Loucy (cell line): Measurements from ENCODE around the gene GLRX2.
"Not testable (repeated sequence)": the region's sequence is repeated elsewhere in the genome, so short reads cannot be mapped to it uniquely, and the experiment has no call there.

Experiments
- H2AFZ ChIP-seq: fragments of 200-600 bp; sonication (generic); 2 replicates; pipeline ENCODE4 v1.6.0; 2016; ENCODE audit warnings: antibody characterized with exemption, mild to moderate bottlenecking, low read length, moderate library complexity
- H3F3A ChIP-seq: fragments of 200-600 bp; 2 replicates; pipeline ENCODE4 v1.6.0; 2016; ENCODE audit warnings: antibody characterized with exemption, low read depth, mild to moderate bottlenecking
- H3K27me3 ChIP-seq: fragments of 200-600 bp; sonication (generic); 2 replicates; pipeline ENCODE4 v1.6.1; 2014; ENCODE audit warnings: low read length, mild to moderate bottlenecking; ENCODE audit not compliant: insufficient read depth, poor library complexity, severe bottlenecking
- H3K36me3 ChIP-seq: fragments of 200-600 bp; sonication (generic); 2 replicates; pipeline ENCODE4 v1.6.1; 2016; ENCODE audit warnings: low read length; ENCODE audit not compliant: insufficient read depth
- H3K4me1 ChIP-seq: fragments of 200-600 bp; sonication (generic); 2 replicates; pipeline ENCODE4 v1.5.1; 2014; ENCODE audit warnings: low read length, mild to moderate bottlenecking; ENCODE audit not compliant: insufficient read depth, poor library complexity, severe bottlenecking
- H3K4me2 ChIP-seq: fragments of 200-600 bp; sonication (generic); 2 replicates; pipeline ENCODE4 v1.6.0; 2014; ENCODE audit warnings: antibody characterized with exemption, low read length, low read depth, mild to moderate bottlenecking; ENCODE audit not compliant: poor library complexity, severe bottlenecking
- H3K4me3 ChIP-seq: fragments of 200-600 bp; sonication (generic); 2 replicates; pipeline ENCODE4 v1.5.1; 2014; ENCODE audit warnings: low read length, mild to moderate bottlenecking, mixed read lengths; ENCODE audit not compliant: poor library complexity, severe bottlenecking
- H3K79me2 ChIP-seq: fragments of 200-600 bp; sonication (generic); 2 replicates; pipeline ENCODE4 v1.6.1; 2014; ENCODE audit warnings: low read length; ENCODE audit not compliant: insufficient read depth
- H3K9ac ChIP-seq: fragments of 200-600 bp; sonication (generic); 2 replicates; pipeline ENCODE4 v1.6.0; 2014; ENCODE audit warnings: mild to moderate bottlenecking, low read depth, low read length, moderate library complexity; ENCODE audit not compliant: poor library complexity, severe bottlenecking
- H3K9me2 ChIP-seq: fragments of 200-600 bp; sonication (generic); replicated peaks from 2 replicates; pipeline ENCODE4 v1.6.1; 2016; ENCODE audit warnings: low read depth, low read length, mixed read lengths
- H3K9me3 ChIP-seq: fragments of 200-600 bp; sonication (generic); 2 replicates; pipeline ENCODE4 v1.6.1; 2014; ENCODE audit warnings: mild to moderate bottlenecking, antibody characterized with exemption, low read length, low read depth; ENCODE audit not compliant: insufficient read depth
- H4K20me1 ChIP-seq: fragments of 200-600 bp; sonication (generic); 2 replicates; pipeline ENCODE4 v1.6.0; 2014; ENCODE audit warnings: antibody characterized with exemption, low read length, mild to moderate bottlenecking; ENCODE audit not compliant: insufficient read depth, poor library complexity, severe bottlenecking
- CTCF ChIP-seq: fragments of 200-600 bp; sonication (generic); conservative IDR thresholded peaks from 2 replicates; pipeline ENCODE4 v1.5.1; 2014; ENCODE audit warnings: mild to moderate bottlenecking, antibody characterized with exemption, low read length
- EZH2phosphoT487 ChIP-seq: fragments of 200-600 bp; IDR thresholded peaks from 2 replicates; pipeline ENCODE4 v1.6.1; 2018; ENCODE audit warnings: antibody characterized with exemption, mild to moderate bottlenecking, moderate library complexity, borderline replicate concordance

Gene GLRX2

GRCh38 chr1:193118803-193119730 lies 13.9 kb upstream of the GLRX2 start:
- Histone ChIP-seq H3K4me2 (peak overlapping the region; percentile 53), H3K4me1 (peaks cover 23% of the 10 kb centered on the region), H3K9me3 (no peaks in the 10 kb centered on the region), H3K79me2 (peaks cover 18% of the 10 kb centered on the region), H2AFZ (peak overlapping the region; percentile 45), H4K20me1 (peaks cover 19% of the 10 kb centered on the region), H3K9me2 (no peaks in the 10 kb centered on the region), H3K9ac (no peak overlapping the region), H3K27me3 (no peaks in the 10 kb centered on the region), H3K36me3 (no peaks in the 10 kb centered on the region), H3K4me3 (peak overlapping the region; percentile 52), H3F3A (peaks cover 3% of the 10 kb centered on the region; the same call in 1 of the 2 replicates)
- no peak for TF ChIP-seq EZH2phosphoT487
- no peak for TF ChIP-seq CTCF

GRCh38 chr1:193118194-193118593 lies 13.0 kb upstream of the GLRX2 start:
- peaks cover 14% of the 10 kb centered on the region for H3K4me1 ChIP-seq
- no peaks in the 10 kb centered on the region for H3K9me3 ChIP-seq
- TF ChIP-seq EZH2phosphoT487 (no peak), CTCF (no peak)
- peak overlapping the region; percentile 53 for H3K4me2 ChIP-seq
- no peak overlapping the region for H3K4me3 ChIP-seq
- no peaks in the 10 kb centered on the region for H3K9me2 ChIP-seq
- no peak overlapping the region for H3K9ac ChIP-seq
- H3K79me2 ChIP-seq, result peaks cover 9% of the 10 kb centered on the region
- no peaks in the 10 kb centered on the region for H3K36me3 ChIP-seq
- peaks cover 10% of the 10 kb centered on the region for H4K20me1 ChIP-seq
- peak overlapping the region; percentile 45; the same call in 1 of the 2 replicates for H2AFZ ChIP-seq
- peaks cover 3% of the 10 kb centered on the region; the same call in 1 of the 2 replicates for H3F3A ChIP-seq
- H3K27me3 ChIP-seq, result no peaks in the 10 kb centered on the region

GRCh38 chr1:193117167-193117566 lies 12.0 kb upstream of the GLRX2 start:
- H3K4me2 ChIP-seq, H3K36me3 ChIP-seq, H3K27me3 ChIP-seq, H3F3A ChIP-seq, H3K4me3 ChIP-seq, H3K9me2 ChIP-seq, H4K20me1 ChIP-seq, H3K9ac ChIP-seq, H3K9me3 ChIP-seq, H2AFZ ChIP-seq, H3K79me2 ChIP-seq: not testable (repeated sequence)
- peaks cover 14% of the 10 kb centered on the region for H3K4me1 ChIP-seq
